ENCODE measurements around the gene AKAP5. TPM values are rescaled to one million over a fixed set of nuclear protein-coding genes. Genes with fewer than 3 reads are reported as not detected.
A peak's percentile ranks its signal among the peaks of the same experiment; 100 is the strongest.

AKAP5 gene
- total and polyA plus RNA-seq, 2 experiments from 2014 or later = 1.0 to 3.4 TPM

DNA sequence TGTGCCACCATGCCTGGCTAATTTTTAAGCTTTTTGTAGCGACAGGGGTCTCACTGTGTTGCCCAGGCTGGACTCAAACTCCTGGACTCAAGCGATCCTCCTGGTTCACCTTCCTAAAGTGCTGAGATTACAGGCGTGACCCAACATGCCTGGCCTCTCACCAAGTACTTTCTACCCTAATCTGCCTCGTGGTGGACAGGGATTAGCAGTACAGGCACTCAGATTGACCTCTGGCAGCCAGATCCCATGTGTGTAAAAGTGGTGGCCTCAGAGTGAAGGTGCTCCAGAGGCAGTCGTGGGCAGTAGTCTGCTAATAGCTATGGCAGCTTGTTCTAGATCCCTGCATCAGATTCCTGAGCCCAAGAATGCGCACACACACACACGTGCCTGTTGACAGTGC, 46.3 kb upstream of the AKAP5 start:
- Histone ChIP-seq H3K4me1 (ENCODE audit: insufficient read depth) (no peaks in the 10 kb centered on the region), H3K27me3 (ENCODE audit: insufficient read depth) (no peaks in the 10 kb centered on the region), H3F3A (replicated peaks; ENCODE audit: low read depth) (peaks cover 21% of the 10 kb centered on the region), H2AFZ (no peak overlapping the region), H4K20me1 (replicated peaks; ENCODE audit: insufficient read depth) (peaks cover 17% of the 10 kb centered on the region), H3K4me2 (no peak overlapping the region), H3K79me2 (replicated peaks; ENCODE audit: insufficient read depth) (peaks cover 11% of the 10 kb centered on the region; the same call in 1 of the 2 replicates), H3K4me3 (no peak overlapping the region), H3K36me3 (ENCODE audit: insufficient read depth) (peaks cover 76% of the 10 kb centered on the region), H3K27ac (ENCODE audit: low read depth) (peak overlapping the region; percentile 63; the same call in 1 of the 2 replicates), H3K9me2 (ENCODE audit: insufficient read depth) (no peaks in the 10 kb centered on the region)
- H3K9me3 Mint-ChIP-seq = no peaks in the 10 kb centered on the region
- DNase-seq (ENCODE audit: low spot score) (no peak), ATAC-seq (no peak)
- TF ChIP-seq, protein P1, sequence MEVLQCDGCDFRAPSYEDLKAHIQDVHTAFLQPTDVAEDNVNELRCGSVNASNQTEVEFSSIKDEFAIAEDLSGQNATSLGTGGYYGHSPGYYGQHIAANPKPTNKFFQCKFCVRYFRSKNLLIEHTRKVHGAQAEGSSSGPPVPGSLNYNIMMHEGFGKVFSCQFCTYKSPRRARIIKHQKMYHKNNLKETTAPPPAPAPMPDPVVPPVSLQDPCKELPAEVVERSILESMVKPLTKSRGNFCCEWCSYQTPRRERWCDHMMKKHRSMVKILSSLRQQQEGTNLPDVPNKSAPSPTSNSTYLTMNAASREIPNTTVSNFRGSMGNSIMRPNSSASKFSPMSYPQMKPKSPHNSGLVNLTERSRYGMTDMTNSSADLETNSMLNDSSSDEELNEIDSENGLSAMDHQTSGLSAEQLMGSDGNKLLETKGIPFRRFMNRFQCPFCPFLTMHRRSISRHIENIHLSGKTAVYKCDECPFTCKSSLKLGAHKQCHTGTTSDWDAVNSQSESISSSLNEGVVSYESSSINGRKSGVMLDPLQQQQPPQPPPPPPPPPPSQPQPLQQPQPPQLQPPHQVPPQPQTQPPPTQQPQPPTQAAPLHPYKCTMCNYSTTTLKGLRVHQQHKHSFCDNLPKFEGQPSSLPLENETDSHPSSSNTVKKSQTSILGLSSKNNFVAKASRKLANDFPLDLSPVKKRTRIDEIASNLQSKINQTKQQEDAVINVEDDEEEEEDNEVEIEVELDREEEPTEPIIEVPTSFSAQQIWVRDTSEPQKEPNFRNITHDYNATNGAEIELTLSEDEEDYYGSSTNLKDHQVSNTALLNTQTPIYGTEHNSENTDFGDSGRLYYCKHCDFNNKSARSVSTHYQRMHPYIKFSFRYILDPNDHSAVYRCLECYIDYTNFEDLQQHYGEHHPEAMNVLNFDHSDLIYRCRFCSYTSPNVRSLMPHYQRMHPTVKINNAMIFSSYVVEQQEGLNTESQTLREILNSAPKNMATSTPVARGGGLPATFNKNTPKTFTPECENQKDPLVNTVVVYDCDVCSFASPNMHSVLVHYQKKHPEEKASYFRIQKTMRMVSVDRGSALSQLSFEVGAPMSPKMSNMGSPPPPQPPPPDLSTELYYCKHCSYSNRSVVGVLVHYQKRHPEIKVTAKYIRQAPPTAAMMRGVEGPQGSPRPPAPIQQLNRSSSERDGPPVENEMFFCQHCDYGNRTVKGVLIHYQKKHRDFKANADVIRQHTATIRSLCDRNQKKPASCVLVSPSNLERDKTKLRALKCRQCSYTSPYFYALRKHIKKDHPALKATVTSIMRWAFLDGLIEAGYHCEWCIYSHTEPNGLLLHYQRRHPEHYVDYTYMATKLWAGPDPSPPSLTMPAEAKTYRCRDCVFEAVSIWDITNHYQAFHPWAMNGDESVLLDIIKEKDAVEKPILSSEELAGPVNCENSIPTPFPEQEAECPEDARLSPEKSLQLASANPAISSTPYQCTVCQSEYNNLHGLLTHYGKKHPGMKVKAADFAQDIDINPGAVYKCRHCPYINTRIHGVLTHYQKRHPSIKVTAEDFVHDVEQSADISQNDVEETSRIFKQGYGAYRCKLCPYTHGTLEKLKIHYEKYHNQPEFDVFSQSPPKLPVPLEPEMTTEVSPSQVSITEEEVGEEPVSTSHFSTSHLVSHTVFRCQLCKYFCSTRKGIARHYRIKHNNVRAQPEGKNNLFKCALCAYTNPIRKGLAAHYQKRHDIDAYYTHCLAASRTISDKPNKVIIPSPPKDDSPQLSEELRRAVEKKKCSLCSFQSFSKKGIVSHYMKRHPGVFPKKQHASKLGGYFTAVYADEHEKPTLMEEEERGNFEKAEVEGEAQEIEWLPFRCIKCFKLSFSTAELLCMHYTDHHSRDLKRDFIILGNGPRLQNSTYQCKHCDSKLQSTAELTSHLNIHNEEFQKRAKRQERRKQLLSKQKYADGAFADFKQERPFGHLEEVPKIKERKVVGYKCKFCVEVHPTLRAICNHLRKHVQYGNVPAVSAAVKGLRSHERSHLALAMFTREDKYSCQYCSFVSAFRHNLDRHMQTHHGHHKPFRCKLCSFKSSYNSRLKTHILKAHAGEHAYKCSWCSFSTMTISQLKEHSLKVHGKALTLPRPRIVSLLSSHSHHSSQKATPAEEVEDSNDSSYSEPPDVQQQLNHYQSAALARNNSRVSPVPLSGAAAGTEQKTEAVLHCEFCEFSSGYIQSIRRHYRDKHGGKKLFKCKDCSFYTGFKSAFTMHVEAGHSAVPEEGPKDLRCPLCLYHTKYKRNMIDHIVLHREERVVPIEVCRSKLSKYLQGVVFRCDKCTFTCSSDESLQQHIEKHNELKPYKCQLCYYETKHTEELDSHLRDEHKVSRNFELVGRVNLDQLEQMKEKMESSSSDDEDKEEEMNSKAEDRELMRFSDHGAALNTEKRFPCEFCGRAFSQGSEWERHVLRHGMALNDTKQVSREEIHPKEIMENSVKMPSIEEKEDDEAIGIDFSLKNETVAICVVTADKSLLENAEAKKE (CRISPR knock-in tag; IDR thresholded peaks at IDR 0.05) = no peak
- no peak for TF ChIP-seq ZNF331 (CRISPR knock-in tag; IDR thresholded peaks at IDR 0.05; ENCODE audit: low read depth)
- no peak for TF ChIP-seq STAT1 (IDR thresholded peaks at IDR 0.05; ENCODE audit: unreplicated experiment)
- TF ChIP-seq, protein P2, sequence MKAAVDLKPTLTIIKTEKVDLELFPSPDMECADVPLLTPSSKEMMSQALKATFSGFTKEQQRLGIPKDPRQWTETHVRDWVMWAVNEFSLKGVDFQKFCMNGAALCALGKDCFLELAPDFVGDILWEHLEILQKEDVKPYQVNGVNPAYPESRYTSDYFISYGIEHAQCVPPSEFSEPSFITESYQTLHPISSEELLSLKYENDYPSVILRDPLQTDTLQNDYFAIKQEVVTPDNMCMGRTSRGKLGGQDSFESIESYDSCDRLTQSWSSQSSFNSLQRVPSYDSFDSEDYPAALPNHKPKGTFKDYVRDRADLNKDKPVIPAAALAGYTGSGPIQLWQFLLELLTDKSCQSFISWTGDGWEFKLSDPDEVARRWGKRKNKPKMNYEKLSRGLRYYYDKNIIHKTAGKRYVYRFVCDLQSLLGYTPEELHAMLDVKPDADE (IDR thresholded peaks at IDR 0.05) = no peak
- TF ChIP-seq, protein P3, sequence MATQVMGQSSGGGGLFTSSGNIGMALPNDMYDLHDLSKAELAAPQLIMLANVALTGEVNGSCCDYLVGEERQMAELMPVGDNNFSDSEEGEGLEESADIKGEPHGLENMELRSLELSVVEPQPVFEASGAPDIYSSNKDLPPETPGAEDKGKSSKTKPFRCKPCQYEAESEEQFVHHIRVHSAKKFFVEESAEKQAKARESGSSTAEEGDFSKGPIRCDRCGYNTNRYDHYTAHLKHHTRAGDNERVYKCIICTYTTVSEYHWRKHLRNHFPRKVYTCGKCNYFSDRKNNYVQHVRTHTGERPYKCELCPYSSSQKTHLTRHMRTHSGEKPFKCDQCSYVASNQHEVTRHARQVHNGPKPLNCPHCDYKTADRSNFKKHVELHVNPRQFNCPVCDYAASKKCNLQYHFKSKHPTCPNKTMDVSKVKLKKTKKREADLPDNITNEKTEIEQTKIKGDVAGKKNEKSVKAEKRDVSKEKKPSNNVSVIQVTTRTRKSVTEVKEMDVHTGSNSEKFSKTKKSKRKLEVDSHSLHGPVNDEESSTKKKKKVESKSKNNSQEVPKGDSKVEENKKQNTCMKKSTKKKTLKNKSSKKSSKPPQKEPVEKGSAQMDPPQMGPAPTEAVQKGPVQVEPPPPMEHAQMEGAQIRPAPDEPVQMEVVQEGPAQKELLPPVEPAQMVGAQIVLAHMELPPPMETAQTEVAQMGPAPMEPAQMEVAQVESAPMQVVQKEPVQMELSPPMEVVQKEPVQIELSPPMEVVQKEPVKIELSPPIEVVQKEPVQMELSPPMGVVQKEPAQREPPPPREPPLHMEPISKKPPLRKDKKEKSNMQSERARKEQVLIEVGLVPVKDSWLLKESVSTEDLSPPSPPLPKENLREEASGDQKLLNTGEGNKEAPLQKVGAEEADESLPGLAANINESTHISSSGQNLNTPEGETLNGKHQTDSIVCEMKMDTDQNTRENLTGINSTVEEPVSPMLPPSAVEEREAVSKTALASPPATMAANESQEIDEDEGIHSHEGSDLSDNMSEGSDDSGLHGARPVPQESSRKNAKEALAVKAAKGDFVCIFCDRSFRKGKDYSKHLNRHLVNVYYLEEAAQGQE (IDR thresholded peaks at IDR 0.05; ENCODE audit: unreplicated experiment) = no peak
- no peak for TF ChIP-seq POLR2AphosphoS5 (IDR thresholded peaks at IDR 0.05; ENCODE audit: low read depth)
- TF ChIP-seq NANOG (IDR thresholded peaks at IDR 0.05; ENCODE audit: borderline replicate concordance) = no peak
- TF ChIP-seq JUNB (IDR thresholded peaks at IDR 0.05; ENCODE audit: unreplicated experiment) = no peak
- no peak for TF ChIP-seq CTCF (conservative IDR thresholded peaks at IDR 0.05; ENCODE audit: low read depth in 2 of 2)
- TF ChIP-seq EZH2 (IDR thresholded peaks at IDR 0.05; ENCODE audit: low read depth, unreplicated experiment) = no peak
- TF ChIP-seq ZNF114 (CRISPR knock-in tag; IDR thresholded peaks at IDR 0.05) = no peak
- no peak for TF ChIP-seq EZH2phosphoT487 (IDR thresholded peaks at IDR 0.05; ENCODE audit: unreplicated experiment)
- TF ChIP-seq CREB1 (CRISPR knock-in tag; IDR thresholded peaks at IDR 0.05; ENCODE audit: low read depth) = no peak
- peaks cover 96% of the 10 kb centered on the region for H3K36me3 Mint-ChIP-seq (ENCODE audit: low read depth)
- no peaks in the 10 kb centered on the region for H3K4me1 Mint-ChIP-seq
- H3K27ac Mint-ChIP-seq = no peak overlapping the region
- no peak overlapping the region for H3K4me3 Mint-ChIP-seq
- H3K27me3 Mint-ChIP-seq (ENCODE audit: insufficient read depth, low read depth, poor library complexity) = peaks cover 2% of the 10 kb centered on the region
